Fibroblast of skin of abdomen (primary cell): ENCODE results near the gene VEGFA.

Experiments
- DNase-seq: peaks from one replicate; pipeline ENCODE4 v3.0.0-alpha.2; 2013

Gene VEGFA

DNA sequence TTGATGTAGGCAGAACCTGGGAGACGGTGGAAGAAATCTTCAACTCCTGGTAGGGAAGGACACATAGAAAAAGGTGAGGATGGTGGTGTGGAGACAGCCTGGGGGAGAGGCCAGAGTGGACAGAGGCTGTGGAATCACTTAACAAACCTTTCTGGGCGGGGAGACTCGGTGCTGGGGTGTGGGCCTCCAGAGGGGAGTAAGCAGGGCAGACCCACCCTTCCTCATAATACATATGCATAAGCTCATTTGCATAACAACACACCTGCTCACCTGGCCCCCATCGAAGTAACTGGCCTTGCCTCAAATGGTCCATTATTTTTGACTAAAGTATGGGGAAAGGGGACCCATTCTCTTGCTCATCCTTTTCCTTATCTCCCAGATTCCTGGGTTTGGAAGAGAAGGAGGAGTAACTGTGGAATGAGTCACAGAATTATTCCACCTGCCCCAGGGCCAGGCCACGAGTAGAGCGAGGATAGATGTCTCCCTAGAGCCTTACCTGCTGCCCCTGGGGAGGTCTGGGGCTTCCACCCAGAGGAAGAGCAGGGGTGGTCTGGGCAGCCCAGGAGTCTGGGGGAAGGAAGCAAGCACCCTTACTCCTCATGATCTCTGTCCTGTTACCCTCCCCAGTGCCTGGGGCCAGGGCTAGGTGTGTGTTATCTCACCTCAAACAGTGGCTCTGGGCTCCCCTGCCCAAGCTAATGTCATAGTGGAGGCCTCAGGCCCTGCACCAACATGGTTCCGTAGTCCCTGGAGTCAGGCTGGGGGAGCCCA, 10.7 kb upstream of the VEGFA start:
- DNase-seq, result no peak

DNA sequence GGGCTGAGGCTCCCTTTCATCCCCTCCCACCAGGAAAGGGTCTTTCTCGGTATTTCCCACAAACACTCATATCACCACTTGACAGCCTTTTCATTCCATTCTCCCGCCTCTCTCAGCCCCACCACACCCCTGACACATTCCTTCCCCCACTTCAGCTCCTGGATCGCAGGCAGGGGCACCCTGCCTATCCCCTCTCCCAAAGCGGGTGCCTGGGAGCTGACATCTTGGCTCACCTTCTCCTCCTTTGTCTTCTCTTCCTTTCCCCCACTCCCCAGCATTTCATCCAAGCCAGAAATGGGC, 10.2 kb upstream of the VEGFA start:
- no peak for DNase-seq

DNA sequence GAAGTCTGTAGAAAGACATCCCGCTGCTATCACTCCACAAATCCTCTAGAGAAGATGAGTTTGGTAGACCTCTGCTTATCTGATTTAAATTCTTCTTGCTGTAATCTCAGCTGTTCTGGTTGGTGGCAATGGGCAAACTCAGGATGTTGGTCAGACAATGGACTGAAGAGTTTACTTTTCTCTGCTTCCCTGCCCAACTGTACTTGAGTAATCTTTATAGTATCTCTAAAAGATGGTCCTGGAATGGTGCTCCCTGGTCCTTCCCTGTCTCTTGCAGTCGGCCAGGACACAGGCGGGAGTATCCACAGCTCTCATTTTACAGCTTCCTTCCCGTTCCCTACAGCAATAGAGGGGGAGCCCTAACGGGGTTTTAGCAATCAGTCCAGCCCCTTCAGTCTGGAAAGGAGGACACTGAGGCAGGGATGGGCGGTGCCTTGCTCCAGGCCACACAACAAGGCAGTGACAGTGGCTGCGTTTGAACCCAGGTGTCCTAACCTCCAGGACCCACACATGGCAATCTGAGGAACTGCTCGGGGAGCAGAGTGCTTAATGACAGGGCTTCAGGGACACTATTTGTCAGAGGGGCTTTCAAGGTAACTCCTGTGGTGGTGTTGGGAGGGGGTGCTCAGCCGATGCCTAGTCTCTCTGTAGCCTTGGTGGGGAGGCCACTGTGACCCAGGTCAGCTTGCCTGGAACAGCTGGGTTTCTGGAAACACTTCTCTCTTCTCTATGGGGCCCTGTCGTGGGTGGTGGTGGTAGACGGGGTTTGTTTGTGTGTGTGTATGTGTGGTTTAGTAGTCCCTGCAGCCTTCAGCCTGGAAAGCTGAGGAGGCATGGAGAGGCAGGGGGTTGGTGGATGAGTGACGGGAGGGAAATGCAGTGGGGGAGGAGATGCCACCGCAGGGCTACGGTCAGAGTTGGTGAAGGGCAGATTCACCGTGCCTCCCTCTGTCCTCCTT, 9.5 kb upstream of the VEGFA start:
- DNase-seq, result no peak

GRCh38 chr6:43761666-43762409, 8.2 kb upstream of the VEGFA start:
- no peak for DNase-seq

DNA sequence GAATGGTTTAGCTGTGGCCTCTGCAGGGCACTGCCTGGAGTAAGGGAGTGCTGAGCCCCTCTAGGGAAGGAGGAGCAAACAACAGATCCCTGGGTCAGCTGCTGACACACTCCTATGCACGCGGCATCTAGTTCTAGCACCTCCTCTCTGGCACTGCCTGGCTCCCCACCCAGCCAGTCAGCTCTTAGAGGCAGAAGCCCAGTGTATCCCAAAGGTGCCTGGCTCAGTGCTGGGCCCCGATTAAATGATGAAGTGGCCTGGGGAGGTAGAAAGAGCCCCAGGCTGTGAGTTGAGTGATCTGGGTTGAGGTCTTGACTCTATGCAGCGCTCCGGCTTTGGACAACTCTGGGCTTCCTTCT, 7.6 kb upstream of the VEGFA start:
- no peak for DNase-seq

DNA sequence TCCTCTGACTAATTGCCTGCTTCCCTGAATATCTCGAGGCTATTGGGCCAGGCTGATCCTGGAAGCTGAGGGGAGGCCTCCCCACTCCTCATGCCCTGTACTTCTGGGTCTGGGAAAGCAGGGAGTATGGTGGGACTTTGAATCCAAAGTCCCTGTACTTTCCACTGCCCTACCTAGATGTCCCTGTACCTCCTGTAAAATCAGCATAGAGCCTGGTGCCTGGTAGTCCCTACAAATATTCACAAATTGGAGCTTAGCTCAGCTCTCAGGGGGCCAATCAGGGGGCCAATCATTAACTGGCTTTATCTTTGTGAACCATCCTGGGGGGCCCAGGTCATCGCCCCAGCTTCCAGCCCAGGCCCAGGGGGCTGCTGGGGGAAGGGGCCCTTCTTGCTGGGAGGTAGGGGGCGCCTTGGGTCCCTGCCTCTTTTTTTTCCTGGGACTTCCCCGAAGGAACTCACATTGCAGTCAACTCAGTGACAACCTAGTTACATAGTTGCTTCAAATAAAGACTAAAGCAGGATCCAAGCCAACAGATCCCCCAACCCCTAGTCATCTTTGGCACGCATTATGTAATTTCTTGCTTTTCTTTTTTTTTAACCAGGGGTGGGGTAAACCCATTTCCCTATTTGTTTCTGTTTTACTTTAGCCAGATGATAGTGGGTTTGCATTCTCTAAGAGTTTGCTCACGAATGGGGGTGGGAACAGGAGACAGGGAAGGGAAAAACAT, 6.9 kb upstream of the VEGFA start:
- DNase-seq, result peak; percentile 83

DNA sequence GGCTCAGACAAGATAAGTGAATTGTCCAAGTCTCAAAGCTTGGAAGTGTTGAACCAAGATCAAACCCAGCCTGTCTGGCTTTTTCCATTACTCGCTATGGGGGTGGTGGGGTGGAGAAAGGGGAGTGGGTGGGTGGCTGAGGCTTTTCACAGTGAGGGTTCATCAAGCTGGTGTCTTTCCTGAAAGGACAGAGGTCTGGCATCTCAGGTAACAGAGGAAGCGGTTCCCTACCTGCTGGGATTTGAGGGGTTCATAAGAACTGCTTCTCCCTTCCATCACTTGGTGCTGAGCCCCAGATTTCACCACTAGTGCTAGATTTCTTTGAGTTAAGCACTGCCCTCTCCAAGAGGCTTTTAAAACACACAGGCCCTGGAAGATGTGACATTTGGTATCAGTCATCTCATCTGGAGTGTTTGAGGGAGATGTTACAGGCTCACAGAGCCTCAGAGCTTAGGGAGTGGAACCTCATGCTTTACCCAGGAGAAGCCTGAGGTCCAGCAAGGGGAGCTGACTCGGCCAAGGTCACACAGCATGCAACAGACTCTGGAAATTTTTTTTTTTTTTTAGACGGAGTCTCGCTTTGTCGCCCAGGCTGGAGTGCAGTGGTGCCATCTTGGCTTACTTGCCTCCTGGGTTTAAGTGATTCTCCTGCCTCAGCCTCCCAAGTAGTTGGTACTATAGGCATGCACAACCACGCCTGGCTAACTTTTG, 6.0 kb upstream of the VEGFA start:
- no peak for DNase-seq

DNA sequence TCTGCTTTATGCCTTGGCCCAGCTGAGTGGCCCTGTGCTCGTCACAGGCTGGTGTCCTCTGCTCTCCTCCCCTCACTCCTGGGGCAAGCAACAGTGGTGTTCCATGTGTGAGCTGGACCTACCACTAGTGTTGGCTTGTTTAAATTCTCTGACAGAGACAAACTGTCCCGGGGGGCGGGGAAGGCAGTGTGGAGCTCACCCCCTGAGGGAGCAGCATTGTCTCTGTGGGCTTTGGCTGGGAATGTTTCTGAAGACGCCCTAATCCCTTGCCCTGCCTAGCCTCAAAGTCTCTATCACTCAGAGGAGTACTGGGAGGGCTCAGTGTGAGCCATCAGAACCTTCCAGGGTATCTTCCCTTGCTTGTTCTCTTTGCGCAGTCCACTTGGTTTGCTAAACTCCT, 5.2 kb upstream of the VEGFA start:
- DNase-seq, result no peak

DNA sequence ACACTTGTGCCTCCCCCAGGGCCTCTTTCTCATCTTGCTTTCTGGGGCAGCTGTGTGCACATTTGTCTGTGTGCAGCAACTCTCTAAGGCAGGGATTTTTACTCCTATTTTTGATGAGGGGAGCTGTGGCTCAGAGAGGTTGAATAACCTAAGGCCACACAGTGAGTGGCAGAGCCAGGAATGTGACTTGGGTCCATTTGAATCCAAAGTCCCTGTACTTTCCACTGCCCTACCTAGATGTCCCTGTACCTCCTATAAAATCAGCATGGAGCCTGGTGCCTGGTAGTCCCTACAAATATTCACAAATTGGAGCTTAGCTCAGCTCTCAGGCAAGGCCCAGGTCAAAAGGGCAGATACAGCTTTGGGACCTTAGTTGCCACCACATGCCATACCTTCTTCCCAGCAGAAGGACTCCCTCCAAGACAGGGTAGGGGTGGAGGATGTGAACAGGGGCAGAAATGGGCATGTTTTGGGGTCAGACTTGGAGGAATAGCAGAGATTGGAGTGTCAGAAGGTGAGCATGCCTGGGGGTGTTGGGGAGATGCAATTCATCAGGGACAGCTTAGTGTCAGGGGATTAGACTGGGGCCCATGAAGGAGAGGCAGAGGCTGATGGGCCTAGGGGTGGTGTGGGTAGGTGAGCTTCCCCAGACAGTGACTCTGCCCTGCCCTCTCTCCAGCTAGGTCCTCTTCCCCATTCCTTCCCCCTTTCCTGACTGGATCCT, 4.1 kb upstream of the VEGFA start:
- no peak for DNase-seq

DNA sequence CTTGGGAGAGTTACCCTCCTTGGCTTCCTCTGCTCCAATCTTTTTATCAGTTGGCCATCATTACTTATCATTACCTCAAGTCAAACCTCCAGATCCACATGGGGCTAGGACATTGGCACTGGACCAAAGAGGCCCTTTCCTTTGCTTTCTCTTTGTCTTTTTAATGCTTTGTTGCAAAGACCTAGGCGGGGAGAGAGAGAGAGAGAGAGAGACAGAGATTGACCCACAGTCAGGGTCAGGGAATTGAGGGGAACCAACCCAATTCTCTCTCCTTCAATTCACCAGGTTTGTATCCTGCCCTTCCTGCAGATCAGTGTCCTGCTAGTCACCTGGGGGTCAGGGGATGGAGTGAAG, 3.5 kb upstream of the VEGFA start:
- DNase-seq, result no peak

DNA sequence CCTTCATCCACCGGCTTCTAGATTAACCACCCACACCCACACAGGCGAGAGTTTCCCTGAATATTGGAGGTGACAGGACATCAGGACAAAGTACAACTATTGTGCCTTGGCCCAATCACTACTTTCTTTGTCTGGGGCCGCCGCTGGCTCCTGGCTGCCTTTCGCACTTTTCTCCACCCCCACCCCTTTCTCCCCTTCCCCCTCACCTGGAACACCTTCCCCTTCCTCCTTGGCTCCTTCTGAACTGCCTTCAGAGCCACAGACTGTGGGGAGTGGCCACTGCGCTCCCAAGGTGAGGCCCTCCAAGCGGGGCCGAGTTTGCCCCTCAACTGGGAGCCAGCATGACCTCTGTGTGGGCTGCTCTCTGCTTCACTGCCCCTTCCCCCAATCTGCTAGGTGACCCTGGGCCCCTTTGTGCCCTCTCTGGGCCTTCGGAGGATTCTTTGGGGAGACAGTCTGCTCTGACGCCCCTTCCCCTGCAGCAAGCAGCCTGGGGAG, 3.0 kb upstream of the VEGFA start:
- no peak for DNase-seq

DNA sequence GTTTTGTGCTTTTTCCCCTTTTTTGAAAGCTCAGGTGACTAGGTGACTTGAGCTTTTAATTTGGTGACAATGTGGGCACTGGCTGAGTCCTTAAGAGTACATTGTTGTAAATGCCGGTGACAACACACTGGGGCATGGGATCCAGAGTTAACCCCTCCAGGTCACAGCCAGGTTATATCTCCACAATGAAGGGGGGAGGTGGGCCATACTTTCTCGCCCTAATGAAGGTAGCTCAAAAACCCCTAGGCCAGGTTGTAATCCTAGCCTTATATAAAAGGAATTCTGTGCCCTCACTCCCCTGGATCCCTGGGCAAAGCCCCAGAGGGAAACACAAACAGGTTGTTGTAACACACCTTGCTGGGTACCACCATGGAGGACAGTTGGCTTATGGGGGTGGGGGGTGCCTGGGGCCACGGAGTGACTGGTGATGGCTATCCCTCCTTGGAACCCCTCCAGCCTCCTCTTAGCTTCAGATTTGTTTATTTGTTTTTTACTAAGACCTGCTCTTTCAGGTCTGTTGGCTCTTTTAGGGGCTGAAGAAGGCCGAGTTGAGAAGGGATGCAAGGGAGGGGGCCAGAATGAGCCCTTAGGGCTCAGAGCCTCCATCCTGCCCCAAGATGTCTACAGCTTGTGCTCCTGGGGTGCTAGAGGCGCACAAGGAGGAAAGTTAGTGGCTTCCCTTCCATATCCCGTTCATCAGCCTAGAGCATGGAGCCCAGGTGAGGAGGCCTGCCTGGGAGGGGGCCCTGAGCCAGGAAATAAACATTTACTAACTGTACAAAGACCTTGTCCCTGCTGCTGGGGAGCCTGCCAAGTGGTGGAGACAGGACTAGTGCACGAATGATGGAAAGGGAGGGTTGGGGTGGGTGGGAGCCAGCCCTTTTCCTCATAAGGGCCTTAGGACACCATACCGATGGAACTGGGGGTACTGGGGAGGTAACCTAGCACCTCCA, 2.2 kb upstream of the VEGFA start:
- no peak for DNase-seq

GRCh38 chr6:43768506-43768860, 1.5 kb upstream of the VEGFA start:
- DNase-seq, result no peak

GRCh38 chr6:43768983-43769525, 957 bp upstream of the VEGFA start:
- DNase-seq, result peak; percentile 96

DNA sequence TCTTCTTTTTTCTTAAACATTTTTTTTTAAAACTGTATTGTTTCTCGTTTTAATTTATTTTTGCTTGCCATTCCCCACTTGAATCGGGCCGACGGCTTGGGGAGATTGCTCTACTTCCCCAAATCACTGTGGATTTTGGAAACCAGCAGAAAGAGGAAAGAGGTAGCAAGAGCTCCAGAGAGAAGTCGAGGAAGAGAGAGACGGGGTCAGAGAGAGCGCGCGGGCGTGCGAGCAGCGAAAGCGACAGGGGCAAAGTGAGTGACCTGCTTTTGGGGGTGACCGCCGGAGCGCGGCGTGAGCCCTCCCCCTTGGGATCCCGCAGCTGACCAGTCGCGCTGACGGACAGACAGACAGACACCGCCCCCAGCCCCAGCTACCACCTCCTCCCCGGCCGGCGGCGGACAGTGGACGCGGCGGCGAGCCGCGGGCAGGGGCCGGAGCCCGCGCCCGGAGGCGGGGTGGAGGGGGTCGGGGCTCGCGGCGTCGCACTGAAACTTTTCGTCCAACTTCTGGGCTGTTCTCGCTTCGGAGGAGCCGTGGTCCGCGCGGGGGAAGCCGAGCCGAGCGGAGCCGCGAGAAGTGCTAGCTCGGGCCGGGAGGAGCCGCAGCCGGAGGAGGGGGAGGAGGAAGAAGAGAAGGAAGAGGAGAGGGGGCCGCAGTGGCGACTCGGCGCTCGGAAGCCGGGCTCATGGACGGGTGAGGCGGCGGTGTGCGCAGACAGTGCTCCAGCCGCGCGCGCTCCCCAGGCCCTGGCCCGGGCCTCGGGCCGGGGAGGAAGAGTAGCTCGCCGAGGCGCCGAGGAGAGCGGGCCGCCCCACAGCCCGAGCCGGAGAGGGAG, 580 bp downstream of the VEGFA start:
- no peak for DNase-seq

DNA sequence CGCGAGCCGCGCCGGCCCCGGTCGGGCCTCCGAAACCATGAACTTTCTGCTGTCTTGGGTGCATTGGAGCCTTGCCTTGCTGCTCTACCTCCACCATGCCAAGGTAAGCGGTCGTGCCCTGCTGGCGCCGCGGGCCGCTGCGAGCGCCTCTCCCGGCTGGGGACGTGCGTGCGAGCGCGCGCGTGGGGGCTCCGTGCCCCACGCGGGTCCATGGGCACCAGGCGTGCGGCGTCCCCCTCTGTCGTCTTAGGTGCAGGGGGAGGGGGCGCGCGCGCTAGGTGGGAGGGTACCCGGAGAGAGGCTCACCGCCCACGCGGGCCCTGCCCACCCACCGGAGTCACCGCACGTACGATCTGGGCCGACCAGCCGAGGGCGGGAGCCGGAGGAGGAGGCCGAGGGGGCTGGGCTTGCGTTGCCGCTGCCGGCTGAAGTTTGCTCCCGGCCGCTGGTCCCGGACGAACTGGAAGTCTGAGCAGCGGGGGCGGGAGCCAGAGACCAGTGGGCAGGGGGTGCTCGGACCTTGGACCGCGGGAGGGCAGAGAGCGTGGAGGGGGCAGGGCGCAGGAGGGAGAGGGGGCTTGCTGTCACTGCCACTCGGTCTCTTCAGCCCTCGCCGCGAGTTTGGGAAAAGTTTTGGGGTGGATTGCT, 1.3 kb downstream of the VEGFA start:
- no peak for DNase-seq

DNA sequence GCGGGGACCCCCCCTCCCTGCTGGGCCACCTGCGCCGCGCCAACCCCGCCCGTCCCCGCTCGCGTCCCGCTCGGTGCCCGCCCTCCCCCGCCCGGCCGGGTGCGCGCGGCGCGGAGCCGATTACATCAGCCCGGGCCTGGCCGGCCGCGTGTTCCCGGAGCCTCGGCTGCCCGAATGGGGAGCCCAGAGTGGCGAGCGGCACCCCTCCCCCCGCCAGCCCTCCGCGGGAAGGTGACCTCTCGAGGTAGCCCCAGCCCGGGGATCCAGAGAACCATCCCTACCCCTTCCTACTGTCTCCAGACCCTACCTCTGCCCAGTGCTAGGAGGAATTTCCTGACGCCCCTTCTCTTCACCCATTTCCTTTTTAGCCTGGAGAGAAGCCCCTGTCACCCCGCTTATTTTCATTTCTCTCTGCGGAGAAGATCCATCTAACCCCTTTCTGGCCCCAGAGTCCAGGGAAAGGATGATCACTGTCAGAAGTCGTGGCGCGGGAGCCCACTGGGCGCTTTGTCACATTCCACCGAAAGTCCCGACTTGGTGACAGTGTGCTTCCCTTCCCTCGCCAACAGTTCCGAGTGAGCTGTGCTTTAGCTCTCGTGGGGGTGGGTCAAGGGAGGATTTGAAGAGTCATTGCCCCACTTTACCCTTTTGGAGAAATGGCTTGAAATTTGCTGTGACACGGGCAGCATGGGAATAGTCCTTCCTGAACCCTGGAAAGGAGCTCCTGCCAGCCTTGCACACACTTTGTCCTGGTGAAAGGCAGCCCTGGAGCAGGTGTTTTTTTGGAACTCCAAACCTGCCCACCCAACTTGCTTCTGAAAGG, 2.1 kb downstream of the VEGFA start:
- peak; percentile 42 for DNase-seq
